NCI-H2196 treated with DMSO at 0.1 percent for 48 hours (cell line): ENCODE results near the gene STPG4.

Source experiments
- DNase-seq: peaks from one replicate; lab custom pipeline; 2025; ENCODE audit not compliant: unreplicated experiment; lab: John Stamatoyannopoulos, UW

STPG4 gene

GRCh38 chr2:47091118-47091517, 64.0 kb downstream of the STPG4 start:
- no peak for DNase-seq

GRCh38 chr2:47089083-47089464, 66.0 kb downstream of the STPG4 start:
- no peak for DNase-seq

- no peak for DNase-seq
Observed at GRCh38 chr2:47088371-47089082, 66.6 kb downstream of the STPG4 start.

- no peak for DNase-seq
Observed at GRCh38 chr2:47087051-47087450, 68.1 kb downstream of the STPG4 start.

- DNase-seq = no peak
Observed at GRCh38 chr2:47086571-47086970, 68.5 kb downstream of the STPG4 start.

GRCh38 chr2:47086054-47086471, 69.0 kb downstream of the STPG4 start:
- no peak for DNase-seq

- no peak for DNase-seq
Observed at GRCh38 chr2:47083886-47084687, 71.0 kb downstream of the STPG4 start.

GRCh38 chr2:47083485-47083884, 71.6 kb downstream of the STPG4 start:
- DNase-seq = no peak

- no peak for DNase-seq
Observed at GRCh38 chr2:47083005-47083404, 72.1 kb downstream of the STPG4 start.

GRCh38 chr2:47080888-47081301, 74.2 kb downstream of the STPG4 start:
- no peak for DNase-seq

GRCh38 chr2:47079515-47080412, 75.3 kb downstream of the STPG4 start:
- no peak for DNase-seq

GRCh38 chr2:47078541-47079482, 76.3 kb downstream of the STPG4 start:
- no peak for DNase-seq

- DNase-seq = no peak
Observed at GRCh38 chr2:47077442-47078117, 77.5 kb downstream of the STPG4 start.

- no peak for DNase-seq
Observed at GRCh38 chr2:47076586-47077441, 78.3 kb downstream of the STPG4 start.

- DNase-seq = no peak
Observed at GRCh38 chr2:47076126-47076506, 79.0 kb downstream of the STPG4 start.

GRCh38 chr2:47075361-47076125, 79.6 kb downstream of the STPG4 start:
- DNase-seq = no peak

GRCh38 chr2:47074691-47075090, 80.4 kb downstream of the STPG4 start:
- no peak for DNase-seq

- DNase-seq = no peak
Observed at GRCh38 chr2:47073641-47074040, 81.5 kb downstream of the STPG4 start.
